Liver (tissue), 9 donors: ENCODE results near the gene MRPL52. TPM values are rescaled to one million over a fixed set of nuclear protein-coding genes. Genes with fewer than 3 reads are reported as not detected.

Source experiments
- DNase-seq: peaks from one replicate; pipeline ENCODE4 v3.0.0-alpha.2; 2017; ENCODE audit warnings: low spot score
- H3K27ac ChIP-seq, 2 donors: one replicate each; pipeline ENCODE4 v1.7.0; 2013; ENCODE audit warnings: inconsistent platforms in 2 of 2, low read length in 2 of 2, control low read depth in 1 of 2, low read depth in 1 of 2, mild to moderate bottlenecking in 1 of 2
- H3K27me3 ChIP-seq, 4 donors: one replicate each; pipeline versions ENCODE4 v1.6.1 to v1.7.0; 2013; ENCODE audit warnings: low read length in 3 of 4, inconsistent platforms in 1 of 4, mild to moderate bottlenecking in 1 of 4, moderate library complexity in 1 of 4; ENCODE audit not compliant: control insufficient read depth in 4 of 4, insufficient read depth in 4 of 4
- H3K36me3 ChIP-seq, 4 donors: one replicate each; pipeline versions ENCODE4 v1.6.1 to v1.7.0; 2013; ENCODE audit warnings: low read length in 3 of 4, mild to moderate bottlenecking in 3 of 4, low read depth in 1 of 4, moderate library complexity in 1 of 4; ENCODE audit not compliant: control insufficient read depth in 4 of 4, insufficient read depth in 3 of 4
- H3K4me1 ChIP-seq, 4 donors: one replicate each; pipeline versions ENCODE4 v1.6.1 to v1.7.0; 2013; ENCODE audit warnings: low read length in 3 of 4, mild to moderate bottlenecking in 3 of 4, moderate library complexity in 1 of 4; ENCODE audit not compliant: control insufficient read depth in 4 of 4, insufficient read depth in 4 of 4
- H3K4me3 ChIP-seq, 3 donors: one replicate each; pipeline versions ENCODE4 v1.6.1 to v1.7.0; 2013; ENCODE audit warnings: low read length in 3 of 3, control low read depth in 1 of 3, low read depth in 1 of 3, mild to moderate bottlenecking in 1 of 3
- H3K9ac ChIP-seq, 2 donors: one replicate each; pipeline ENCODE4 v1.7.0; 2013; ENCODE audit warnings: low read length in 2 of 2, mild to moderate bottlenecking in 2 of 2, moderate library complexity in 2 of 2, control low read depth in 1 of 2, low read depth in 1 of 2
- H3K9me3 ChIP-seq, 4 donors: one replicate each; pipeline versions ENCODE4 v1.6.1 to v1.7.0; 2013; ENCODE audit warnings: low read length in 3 of 4; ENCODE audit not compliant: control insufficient read depth in 4 of 4
- EGR1 ChIP-seq, 2 donors: IDR thresholded peaks; 2 replicates each; pipeline ENCODE4 v1.6.1; 2016 to 2018; ENCODE audit warnings: antibody characterized with exemption in 2 of 2, low read depth in 2 of 2
- FOXA2 ChIP-seq: IDR thresholded peaks from 2 replicates; pipeline ENCODE4 v1.6.1; 2016; ENCODE audit warnings: antibody characterized with exemption
- GABPA ChIP-seq, 2 donors: IDR thresholded peaks in 1 of 2; conservative IDR thresholded peaks in 1 of 2; 2 replicates each; pipeline ENCODE4 v1.6.1; 2016; ENCODE audit warnings: antibody characterized with exemption in 2 of 2, mild to moderate bottlenecking in 1 of 2, moderate library complexity in 1 of 2
- NR2F2 ChIP-seq: IDR thresholded peaks from 2 replicates; pipeline ENCODE4 v1.6.1; 2016; ENCODE audit warnings: antibody characterized with exemption
- WGBS: extraction: QIAGEN DNeasy Blood & Tissue Kit; methylation state at CpG from one replicate; pipeline ENCODE4 v1.1.7; 2013; 5-methylcytosine and 5-hydroxymethylcytosine counted together
- polyA plus RNA-seq, 2 donors: library from polyadenylated mRNA; stranded (reverse) in 1 of 2; unstranded in 1 of 2; fragments of 200-250 nt in 1 of 2; fragments of >200 nt in 1 of 2; fragmentation: Nextera tagmentation in 1 of 2; extraction: Ambion mirVana in 1 of 2; gene quantifications; one replicate each; pipeline versions ENCODE4 v1.2.1 to v1.2.3, GENCODE V29; 2013 to 2015
- total RNA-seq, 2 donors: library from RNA; depleted of rRNA; stranded (reverse); fragments of >200 nt; gene quantifications; one replicate each; pipeline ENCODE4 v1.2.3, GENCODE V29; 2014
- TF ChIP-seq, protein P1 (sequence below): IDR thresholded peaks from 2 replicates; pipeline ENCODE4 v1.6.1; 2016; ENCODE audit warnings: antibody characterized with exemption, mild to moderate bottlenecking
- TF ChIP-seq, protein P2 (sequence below): IDR thresholded peaks from 2 replicates; pipeline ENCODE4 v1.6.1; 2016; ENCODE audit warnings: antibody characterized with exemption
- TF ChIP-seq, protein P3 (sequence below): IDR thresholded peaks from 2 replicates; pipeline ENCODE4 v1.6.1; 2016; ENCODE audit warnings: antibody characterized with exemption
- TF ChIP-seq, protein P4 (sequence below): fragments of 150-350 bp; IDR thresholded peaks from 2 replicates; pipeline ENCODE4 v1.5.1; 2017; ENCODE audit warnings: improper control_type of control experiment, low read depth, low read length; ENCODE audit not compliant: missing input control
- donor health status: healthy.
- donor health status: healthy.
- donor health status: healthy.
- donor health status: healthy.
- donor health status: healthy.

The MRPL52 gene
- total and polyA plus RNA-seq, 4 donors: 9.1 to 142 (median 36.6) TPM

DNA sequence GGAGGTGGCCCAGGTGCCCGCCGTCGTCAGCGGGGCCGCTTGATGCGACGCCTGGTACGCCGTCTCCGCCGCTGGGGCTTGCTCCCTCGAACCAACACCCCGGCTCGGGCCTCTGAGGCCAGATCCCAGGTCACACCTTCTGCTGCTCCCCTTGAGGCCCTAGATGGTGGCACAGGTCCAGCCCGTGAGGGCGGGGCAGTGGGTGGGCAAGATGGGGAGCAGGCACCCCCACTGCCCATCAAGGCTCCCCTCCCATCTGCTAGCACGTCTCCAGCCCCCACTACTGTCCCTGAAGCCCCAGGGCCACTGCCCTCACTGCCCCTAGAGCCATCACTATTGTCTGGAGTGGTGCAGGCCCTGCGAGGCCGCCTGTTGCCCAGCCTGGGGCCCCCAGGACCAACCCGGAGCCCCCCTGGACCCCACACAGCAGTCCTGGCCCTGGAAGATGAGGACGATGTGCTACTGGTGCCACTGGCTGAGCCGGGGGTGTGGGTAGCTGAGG, 47.4 kb downstream of the MRPL52 start:
- WGBS: 96% methylated on average over 22 of the region's 22 CpGs
- H3K4me3 ChIP-seq: no peak overlapping the region
- no peaks in the 10 kb centered on the region for H3K27me3 ChIP-seq
- no peak overlapping the region for H3K27ac ChIP-seq
- DNase-seq: no peak
- H3K4me1 ChIP-seq: peaks cover 0 to 8% (median 5%) of the 10 kb centered on the region in 4 donors
- peaks cover 8 to 54% (median 43%) of the 10 kb centered on the region in 4 donors for H3K36me3 ChIP-seq
- TF ChIP-seq, protein P1, sequence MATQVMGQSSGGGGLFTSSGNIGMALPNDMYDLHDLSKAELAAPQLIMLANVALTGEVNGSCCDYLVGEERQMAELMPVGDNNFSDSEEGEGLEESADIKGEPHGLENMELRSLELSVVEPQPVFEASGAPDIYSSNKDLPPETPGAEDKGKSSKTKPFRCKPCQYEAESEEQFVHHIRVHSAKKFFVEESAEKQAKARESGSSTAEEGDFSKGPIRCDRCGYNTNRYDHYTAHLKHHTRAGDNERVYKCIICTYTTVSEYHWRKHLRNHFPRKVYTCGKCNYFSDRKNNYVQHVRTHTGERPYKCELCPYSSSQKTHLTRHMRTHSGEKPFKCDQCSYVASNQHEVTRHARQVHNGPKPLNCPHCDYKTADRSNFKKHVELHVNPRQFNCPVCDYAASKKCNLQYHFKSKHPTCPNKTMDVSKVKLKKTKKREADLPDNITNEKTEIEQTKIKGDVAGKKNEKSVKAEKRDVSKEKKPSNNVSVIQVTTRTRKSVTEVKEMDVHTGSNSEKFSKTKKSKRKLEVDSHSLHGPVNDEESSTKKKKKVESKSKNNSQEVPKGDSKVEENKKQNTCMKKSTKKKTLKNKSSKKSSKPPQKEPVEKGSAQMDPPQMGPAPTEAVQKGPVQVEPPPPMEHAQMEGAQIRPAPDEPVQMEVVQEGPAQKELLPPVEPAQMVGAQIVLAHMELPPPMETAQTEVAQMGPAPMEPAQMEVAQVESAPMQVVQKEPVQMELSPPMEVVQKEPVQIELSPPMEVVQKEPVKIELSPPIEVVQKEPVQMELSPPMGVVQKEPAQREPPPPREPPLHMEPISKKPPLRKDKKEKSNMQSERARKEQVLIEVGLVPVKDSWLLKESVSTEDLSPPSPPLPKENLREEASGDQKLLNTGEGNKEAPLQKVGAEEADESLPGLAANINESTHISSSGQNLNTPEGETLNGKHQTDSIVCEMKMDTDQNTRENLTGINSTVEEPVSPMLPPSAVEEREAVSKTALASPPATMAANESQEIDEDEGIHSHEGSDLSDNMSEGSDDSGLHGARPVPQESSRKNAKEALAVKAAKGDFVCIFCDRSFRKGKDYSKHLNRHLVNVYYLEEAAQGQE: no peak
- TF ChIP-seq FOXA2 (no peak), GABPA (IDR thresholded peaks at IDR 0.05 in 1 of 2, conservative IDR thresholded peaks at IDR 0.05 in 1 of 2) (no peak)
- TF ChIP-seq, protein P2, sequence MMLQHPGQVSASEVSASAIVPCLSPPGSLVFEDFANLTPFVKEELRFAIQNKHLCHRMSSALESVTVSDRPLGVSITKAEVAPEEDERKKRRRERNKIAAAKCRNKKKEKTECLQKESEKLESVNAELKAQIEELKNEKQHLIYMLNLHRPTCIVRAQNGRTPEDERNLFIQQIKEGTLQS: no peak
- H3K9ac ChIP-seq: no peak overlapping the region
- no peaks in the 10 kb centered on the region for H3K9me3 ChIP-seq

DNA sequence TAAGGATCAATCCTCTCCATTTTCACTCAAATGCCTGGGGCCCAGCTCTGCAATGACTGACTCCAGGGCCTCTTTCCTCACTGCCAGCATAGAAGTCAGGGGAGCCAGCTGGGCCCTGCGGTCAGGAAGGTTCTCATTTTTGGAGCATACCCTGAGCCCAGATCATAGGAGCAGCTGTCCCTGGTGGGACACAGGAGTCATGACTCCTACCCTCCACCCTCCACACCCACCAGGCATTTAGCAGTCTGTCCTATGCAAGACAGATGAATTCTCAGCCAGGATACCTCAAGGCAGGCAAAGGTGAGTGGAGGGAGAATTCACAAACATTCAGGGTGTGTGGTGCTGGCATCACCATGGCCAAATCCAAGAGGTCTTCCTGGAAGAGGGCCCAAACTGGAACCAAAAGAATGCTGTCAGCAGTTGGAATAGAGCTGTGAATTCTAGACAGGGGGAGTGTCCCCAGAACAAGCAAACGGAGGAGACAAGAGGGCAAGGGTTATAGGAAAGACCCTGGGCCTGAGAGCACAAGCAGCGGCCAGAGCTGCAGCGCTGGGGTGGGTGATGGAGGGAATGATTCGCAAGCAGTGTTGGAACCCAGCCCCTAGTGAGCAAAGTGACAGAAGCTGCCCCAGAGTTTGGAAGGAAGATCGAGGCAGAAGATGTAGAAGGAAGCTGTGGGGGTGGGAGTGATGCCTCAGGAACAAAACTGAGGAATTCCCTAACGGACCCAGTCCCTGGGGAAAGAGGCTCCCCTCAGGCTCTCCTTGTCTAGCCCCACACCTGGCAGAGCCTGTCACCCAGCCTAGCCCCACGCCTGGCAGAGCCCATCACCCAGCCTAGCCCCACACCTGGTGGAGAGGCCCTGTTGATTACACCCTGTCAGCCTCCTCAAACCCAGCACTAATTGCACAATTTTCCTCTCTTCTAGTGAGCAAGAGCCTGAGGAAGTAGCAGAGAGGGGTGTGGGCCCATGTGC, 48.9 kb downstream of the MRPL52 start:
- Histone ChIP-seq H3K9ac (no peak overlapping the region), H3K27ac (no peak overlapping the region), H3K9me3 (no peaks in the 10 kb centered on the region), H3K27me3 (no peaks in the 10 kb centered on the region), H3K4me1 (peaks cover 0 to 4% (median 0%) of the 10 kb centered on the region in 4 donors), H3K4me3 (no peak overlapping the region), H3K36me3 (peaks cover 8 to 54% (median 43%) of the 10 kb centered on the region in 4 donors)
- DNase-seq: no peak
- TF ChIP-seq, protein P3, sequence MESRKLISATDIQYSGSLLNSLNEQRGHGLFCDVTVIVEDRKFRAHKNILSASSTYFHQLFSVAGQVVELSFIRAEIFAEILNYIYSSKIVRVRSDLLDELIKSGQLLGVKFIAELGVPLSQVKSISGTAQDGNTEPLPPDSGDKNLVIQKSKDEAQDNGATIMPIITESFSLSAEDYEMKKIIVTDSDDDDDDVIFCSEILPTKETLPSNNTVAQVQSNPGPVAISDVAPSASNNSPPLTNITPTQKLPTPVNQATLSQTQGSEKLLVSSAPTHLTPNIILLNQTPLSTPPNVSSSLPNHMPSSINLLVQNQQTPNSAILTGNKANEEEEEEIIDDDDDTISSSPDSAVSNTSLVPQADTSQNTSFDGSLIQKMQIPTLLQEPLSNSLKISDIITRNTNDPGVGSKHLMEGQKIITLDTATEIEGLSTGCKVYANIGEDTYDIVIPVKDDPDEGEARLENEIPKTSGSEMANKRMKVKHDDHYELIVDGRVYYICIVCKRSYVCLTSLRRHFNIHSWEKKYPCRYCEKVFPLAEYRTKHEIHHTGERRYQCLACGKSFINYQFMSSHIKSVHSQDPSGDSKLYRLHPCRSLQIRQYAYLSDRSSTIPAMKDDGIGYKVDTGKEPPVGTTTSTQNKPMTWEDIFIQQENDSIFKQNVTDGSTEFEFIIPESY: no peak
- TF ChIP-seq, protein P4, sequence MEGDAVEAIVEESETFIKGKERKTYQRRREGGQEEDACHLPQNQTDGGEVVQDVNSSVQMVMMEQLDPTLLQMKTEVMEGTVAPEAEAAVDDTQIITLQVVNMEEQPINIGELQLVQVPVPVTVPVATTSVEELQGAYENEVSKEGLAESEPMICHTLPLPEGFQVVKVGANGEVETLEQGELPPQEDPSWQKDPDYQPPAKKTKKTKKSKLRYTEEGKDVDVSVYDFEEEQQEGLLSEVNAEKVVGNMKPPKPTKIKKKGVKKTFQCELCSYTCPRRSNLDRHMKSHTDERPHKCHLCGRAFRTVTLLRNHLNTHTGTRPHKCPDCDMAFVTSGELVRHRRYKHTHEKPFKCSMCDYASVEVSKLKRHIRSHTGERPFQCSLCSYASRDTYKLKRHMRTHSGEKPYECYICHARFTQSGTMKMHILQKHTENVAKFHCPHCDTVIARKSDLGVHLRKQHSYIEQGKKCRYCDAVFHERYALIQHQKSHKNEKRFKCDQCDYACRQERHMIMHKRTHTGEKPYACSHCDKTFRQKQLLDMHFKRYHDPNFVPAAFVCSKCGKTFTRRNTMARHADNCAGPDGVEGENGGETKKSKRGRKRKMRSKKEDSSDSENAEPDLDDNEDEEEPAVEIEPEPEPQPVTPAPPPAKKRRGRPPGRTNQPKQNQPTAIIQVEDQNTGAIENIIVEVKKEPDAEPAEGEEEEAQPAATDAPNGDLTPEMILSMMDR: no peak
- TF ChIP-seq NR2F2 (no peak), EGR1 (IDR thresholded peaks at IDR 0.05; ENCODE audit: low read depth in 2 of 2) (no peak), FOXA2 (no peak)
- WGBS: 87% methylated on average over 8 of the region's 8 CpGs
